Lower leg skin (tissue), 4 donors: Measurements from ENCODE around the gene PNKP. TPM values are rescaled to one million over a fixed set of nuclear protein-coding genes. Genes with fewer than 3 reads are reported as not detected.
A peak's percentile ranks its signal among the peaks of the same experiment; 100 is the strongest.

ENCODE experiments used
- DNase-seq, 2 donors: peaks; one replicate each; pipeline ENCODE4 v3.0.0-alpha.2; 2019; ENCODE audit warnings: low spot score in 2 of 2
- H3K4me3 ChIP-seq: fragments of 200-600 bp; sonication (generic); 2 replicates; pipeline ENCODE4 v1.5.1; 2017; ENCODE audit warnings: mild to moderate bottlenecking, low read depth; ENCODE audit not compliant: poor library complexity, severe bottlenecking
- POLR2A ChIP-seq, 2 donors: fragments of 450-650 bp; IDR thresholded peaks; one replicate each; pipeline ENCODE4 v1.6.1; 2016 to 2017; ENCODE audit warnings: antibody characterized with exemption in 2 of 2, mild to moderate bottlenecking in 1 of 2, moderate library complexity in 1 of 2
- WGBS, 2 donors: methylation state at CpG; one replicate each; pipeline ENCODE4 v1.1.5; 2018; 5-methylcytosine and 5-hydroxymethylcytosine counted together
- intact Hi-C: fragments of 100-400 bp; cut with DNase I; formaldehyde crosslinking; loops from one replicate; pipeline ENCODE4 v1.15.0; 2023; ENCODE audit warnings: low total_unique reads
- total RNA-seq, 4 donors: library from RNA; depleted of rRNA; stranded (reverse); fragments of >200 nt; gene quantifications; one replicate each; pipeline ENCODE4 v1.1.0, GENCODE V29; 2016
- TF ChIP-seq, protein P1 (sequence below), 3 donors: fragments of 450-650 bp; IDR thresholded peaks; one replicate each; pipeline ENCODE4 v1.5.1; 2016; ENCODE audit warnings: antibody characterized with exemption in 3 of 3, mild to moderate bottlenecking in 3 of 3, moderate library complexity in 2 of 3

PNKP gene
- total RNA-seq, 4 donors from 2014 or later, result 29.3 to 49.7 (median 35.1) TPM

DNA sequence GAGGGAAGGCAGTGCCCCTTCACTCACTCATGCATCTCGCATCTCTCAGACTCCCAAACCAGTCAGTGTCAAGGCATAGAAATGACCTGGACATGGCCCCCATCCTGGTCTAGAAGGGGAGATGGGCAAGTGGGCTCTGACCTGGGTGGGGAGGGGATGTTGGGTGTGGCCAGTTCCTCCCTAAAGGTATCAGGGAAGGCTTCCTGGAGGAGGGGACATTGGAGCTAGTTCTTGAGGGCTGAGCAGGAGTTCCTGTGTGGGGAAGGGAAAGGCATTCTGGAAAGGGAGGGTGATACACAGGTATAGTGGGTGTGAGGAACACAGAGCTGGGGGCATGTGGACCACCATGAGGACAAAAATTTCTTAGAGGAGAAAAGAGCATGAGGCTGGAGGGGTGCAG, 25.3 kb upstream of the PNKP start:
- intact Hi-C loops, result no loop called here
- WGBS, 2 donors, result 85% methylated on average over 1 of the region's 1 CpG
- no peak for DNase-seq
- TF ChIP-seq, protein P1, sequence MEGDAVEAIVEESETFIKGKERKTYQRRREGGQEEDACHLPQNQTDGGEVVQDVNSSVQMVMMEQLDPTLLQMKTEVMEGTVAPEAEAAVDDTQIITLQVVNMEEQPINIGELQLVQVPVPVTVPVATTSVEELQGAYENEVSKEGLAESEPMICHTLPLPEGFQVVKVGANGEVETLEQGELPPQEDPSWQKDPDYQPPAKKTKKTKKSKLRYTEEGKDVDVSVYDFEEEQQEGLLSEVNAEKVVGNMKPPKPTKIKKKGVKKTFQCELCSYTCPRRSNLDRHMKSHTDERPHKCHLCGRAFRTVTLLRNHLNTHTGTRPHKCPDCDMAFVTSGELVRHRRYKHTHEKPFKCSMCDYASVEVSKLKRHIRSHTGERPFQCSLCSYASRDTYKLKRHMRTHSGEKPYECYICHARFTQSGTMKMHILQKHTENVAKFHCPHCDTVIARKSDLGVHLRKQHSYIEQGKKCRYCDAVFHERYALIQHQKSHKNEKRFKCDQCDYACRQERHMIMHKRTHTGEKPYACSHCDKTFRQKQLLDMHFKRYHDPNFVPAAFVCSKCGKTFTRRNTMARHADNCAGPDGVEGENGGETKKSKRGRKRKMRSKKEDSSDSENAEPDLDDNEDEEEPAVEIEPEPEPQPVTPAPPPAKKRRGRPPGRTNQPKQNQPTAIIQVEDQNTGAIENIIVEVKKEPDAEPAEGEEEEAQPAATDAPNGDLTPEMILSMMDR (IDR thresholded peaks at IDR 0.05), result no peak
- no peak for TF ChIP-seq POLR2A (IDR thresholded peaks at IDR 0.05)
- H3K4me3 ChIP-seq, result no peak overlapping the region

DNA sequence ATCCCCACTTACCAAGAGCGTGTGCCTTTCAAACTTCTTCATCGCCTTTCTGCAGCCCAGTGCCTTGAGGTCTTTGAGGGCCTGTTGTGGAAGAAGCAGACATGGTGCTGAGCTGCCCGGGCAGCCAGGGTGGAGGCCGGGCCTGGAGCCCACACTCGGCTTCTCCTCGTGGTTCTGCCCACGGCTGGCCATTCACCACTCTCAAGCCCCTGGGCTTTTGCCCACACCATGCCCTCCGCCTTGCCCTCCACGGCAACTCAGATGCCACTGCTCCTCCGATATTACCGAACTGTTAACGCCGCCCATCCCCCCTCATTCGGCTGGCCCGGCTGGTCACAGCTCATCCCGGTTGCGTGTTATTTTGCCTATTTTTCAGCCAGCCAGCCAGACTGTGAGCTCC, 24.0 kb upstream of the PNKP start:
- DNase-seq, result no peak
- H3K4me3 ChIP-seq, result no peak overlapping the region
- 82 to 84% methylated on average over 16 to 17 of the region's 17 CpGs for WGBS, 2 donors
- no peak for TF ChIP-seq POLR2A (IDR thresholded peaks at IDR 0.05)
- TF ChIP-seq, protein P1 (IDR thresholded peaks at IDR 0.05), result no peak
- intact Hi-C loops, result no loop called here

DNA sequence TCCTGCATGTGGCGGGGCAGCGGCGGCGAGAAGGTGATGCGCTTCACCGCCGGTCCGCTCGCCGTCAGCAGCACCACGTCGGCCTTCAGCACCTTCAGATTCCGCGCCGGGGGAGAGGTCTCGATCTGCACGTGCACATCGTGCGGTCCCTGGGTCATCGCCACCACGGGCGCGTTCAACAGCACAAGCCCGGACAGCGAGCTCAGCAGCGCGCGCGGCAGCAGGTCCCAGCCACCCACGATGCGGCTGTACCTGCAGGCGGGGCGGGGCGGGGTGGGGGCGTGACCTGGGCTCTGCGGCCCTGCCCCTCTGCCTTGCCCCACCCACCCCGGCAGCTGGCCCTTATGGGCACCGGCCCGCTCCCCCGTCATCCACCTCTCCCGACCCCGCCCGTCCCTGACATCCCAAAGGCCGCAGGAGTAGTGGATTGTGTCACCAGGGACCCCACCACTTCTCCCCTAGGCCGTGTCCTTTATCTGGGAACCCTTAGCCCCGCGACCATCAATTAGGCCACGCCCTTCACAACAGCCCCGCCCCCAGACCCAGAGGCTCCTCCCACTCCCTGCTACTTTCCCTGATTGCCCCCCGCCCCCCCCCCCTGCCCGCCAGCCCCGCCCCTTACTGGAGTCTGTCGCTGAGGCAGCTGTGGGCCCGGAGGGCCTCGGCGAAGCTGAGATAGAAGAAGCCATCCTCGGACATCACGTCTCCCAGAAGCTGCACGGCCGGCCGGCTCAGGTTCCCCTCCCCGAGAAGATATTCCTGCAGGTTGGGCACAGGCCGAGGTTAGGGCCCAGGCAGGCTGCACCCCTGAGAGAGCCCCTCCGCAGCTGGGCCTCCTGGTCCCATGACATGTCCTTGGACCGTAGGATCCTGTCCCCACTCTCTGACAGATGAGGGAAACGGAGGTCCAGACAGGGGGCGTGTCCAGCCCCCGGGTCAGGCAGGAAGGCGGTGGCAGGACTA, 23.3 kb upstream of the PNKP start:
- WGBS, 2 donors, result 9 to 19% methylated on average over 42 to 52 of the region's 69 CpGs
- no peak for DNase-seq
- H3K4me3 ChIP-seq, result no peak overlapping the region
- TF ChIP-seq POLR2A (IDR thresholded peaks at IDR 0.05), result no peak
- intact Hi-C loops, result no loop called here

DNA sequence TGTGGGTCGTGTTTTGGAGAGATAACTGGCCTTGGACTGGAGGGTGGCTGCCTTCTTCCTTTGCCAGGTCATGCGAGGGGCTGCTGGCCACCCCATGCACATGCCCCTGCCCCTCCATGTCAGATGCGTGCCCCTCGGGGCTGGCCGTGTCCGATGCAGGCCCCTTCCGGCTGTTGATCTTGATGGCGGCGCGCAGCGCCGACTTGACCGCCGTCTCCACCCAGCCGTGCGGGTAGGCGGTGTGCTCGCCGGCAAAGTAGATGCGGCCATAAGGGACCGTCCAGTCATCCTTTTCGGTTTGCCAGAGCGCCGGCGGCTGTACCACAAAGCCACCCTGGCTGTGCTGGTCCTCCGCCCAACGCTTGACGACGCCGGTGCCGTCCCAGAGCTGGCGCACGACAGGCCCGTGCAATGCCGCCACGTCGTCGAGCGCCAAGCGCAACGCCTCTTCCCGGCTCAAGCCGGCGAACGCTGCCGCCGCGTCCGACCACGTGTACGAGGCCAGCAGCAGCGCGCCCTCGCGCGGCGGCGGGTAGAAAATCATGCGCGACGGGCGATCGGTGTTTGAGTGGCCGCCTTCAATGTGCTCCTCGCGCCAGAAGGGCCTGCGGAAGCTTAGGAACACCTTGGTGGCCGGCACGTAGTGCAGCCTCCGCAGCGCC, 22.4 kb upstream of the PNKP start:
- TF ChIP-seq, protein P1 (IDR thresholded peaks at IDR 0.05), result no peak
- no peak for TF ChIP-seq POLR2A (IDR thresholded peaks at IDR 0.05)
- no peak overlapping the region for H3K4me3 ChIP-seq
- 31 to 35% methylated on average over 38 to 51 of the region's 71 CpGs for WGBS, 2 donors
- intact Hi-C loops, result no loop called here
- peak in 1 of 2 donors; percentile 94 for DNase-seq

DNA sequence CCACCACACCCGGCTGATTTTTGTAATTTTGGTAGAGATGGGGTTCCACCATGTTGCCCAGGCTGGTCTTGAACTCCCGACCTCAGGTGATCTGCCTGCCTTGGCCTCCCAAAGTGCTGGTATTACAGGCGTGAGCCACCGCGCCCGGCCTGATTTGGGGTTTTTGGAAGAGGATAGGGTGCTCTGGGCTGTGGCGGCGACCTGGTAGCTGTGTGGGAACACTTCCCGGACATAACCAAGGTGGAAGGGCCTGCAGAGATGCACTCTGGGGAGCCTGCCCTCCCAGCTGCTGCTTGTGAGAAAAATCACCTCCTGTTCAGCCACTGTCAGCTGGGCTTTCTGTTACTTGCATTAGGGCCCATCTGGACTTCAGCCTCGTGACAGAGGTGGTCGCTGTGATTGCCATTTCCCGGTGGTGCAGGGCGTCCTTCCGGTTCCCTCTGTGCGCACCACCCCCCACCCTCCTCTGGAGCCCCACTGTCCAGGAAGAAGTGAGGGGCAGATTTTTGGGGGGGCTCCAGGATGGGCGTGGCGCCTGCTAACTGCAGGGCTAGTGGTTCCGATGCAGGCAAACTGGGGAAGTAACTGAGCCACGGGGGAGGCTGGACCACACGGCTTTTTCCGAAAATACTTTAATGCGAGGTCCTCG, 21.8 kb upstream of the PNKP start:
- no peak overlapping the region for H3K4me3 ChIP-seq
- no peak for DNase-seq
- no peak for TF ChIP-seq POLR2A (IDR thresholded peaks at IDR 0.05)
- TF ChIP-seq, protein P1 (IDR thresholded peaks at IDR 0.05), result no peak
- intact Hi-C loops, result no loop called here
- 91 to 95% methylated on average over 23 of the region's 23 CpGs for WGBS, 2 donors

DNA sequence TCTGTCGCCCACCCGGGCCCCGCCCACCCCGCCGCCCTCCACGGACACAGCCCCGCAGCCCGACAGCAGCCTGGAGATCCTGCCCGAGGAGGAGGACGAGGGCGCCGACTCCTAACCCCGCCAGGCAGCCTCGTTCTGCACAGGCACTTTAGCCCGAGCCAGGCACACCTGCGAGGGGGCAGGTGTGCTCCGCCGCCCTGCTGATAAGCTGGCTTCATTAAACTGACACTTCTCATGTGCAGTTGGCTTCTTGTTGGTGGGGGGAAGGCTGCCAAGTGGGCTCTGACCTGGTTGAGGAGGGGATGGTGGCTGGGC, 21.1 kb upstream of the PNKP start:
- intact Hi-C loops, result no loop called here
- H3K4me3 ChIP-seq, result no peak overlapping the region
- WGBS, 2 donors, result 83 to 86% methylated on average over 3 to 17 of the region's 18 CpGs
- DNase-seq, result no peak
- TF ChIP-seq, protein P1 (IDR thresholded peaks at IDR 0.05), result no peak
- TF ChIP-seq POLR2A (IDR thresholded peaks at IDR 0.05), result no peak
